ENCODE measurements around the gene SOD3.

SOD3 gene

GRCh38 chr4:24794916-24795665 lies at the start of gene SOD3:
TSS of gene SOD3 (plus strand) at chr4:24795573. CDS start at chr4:24799522, 3,949 bp downstream.
- no peak for DNase-seq

GRCh38 chr4:24747234-24747975 lies 48.0 kb upstream of the SOD3 start:
- no peak for DNase-seq

GRCh38 chr4:24748023-24748422 lies 47.4 kb upstream of the SOD3 start:
- DNase-seq = no peak

GRCh38 chr4:24748758-24749350 lies 46.5 kb upstream of the SOD3 start:
- DNase-seq = no peak

GRCh38 chr4:24750106-24750505 lies 45.3 kb upstream of the SOD3 start:
- no peak for DNase-seq

- DNase-seq = no peak
These were observed 43.3 kb upstream of the SOD3 start for GRCh38 chr4:24751926-24752539.

GRCh38 chr4:24753519-24753918 lies 41.9 kb upstream of the SOD3 start:
- no peak for DNase-seq

- DNase-seq = no peak
These were observed 40.8 kb upstream of the SOD3 start for GRCh38 chr4:24754571-24754970.

- no peak for DNase-seq
These were observed 31.6 kb upstream of the SOD3 start for GRCh38 chr4:24763631-24764297.

- no peak for DNase-seq
These were observed 31.0 kb upstream of the SOD3 start for GRCh38 chr4:24764345-24764744.

GRCh38 chr4:24765376-24765988 lies 29.9 kb upstream of the SOD3 start:
- DNase-seq = no peak

- no peak for DNase-seq
These were observed 27.4 kb upstream of the SOD3 start for GRCh38 chr4:24768006-24768405.

- no peak for DNase-seq
These were observed 26.8 kb upstream of the SOD3 start for GRCh38 chr4:24768604-24769003.

GRCh38 chr4:24769571-24769970 lies 25.8 kb upstream of the SOD3 start:
- no peak for DNase-seq

GRCh38 chr4:24770032-24770584 lies 25.3 kb upstream of the SOD3 start:
- DNase-seq = no peak

GRCh38 chr4:24770667-24771066 lies 24.7 kb upstream of the SOD3 start:
- no peak for DNase-seq

- no peak for DNase-seq
These were observed 24.1 kb upstream of the SOD3 start for GRCh38 chr4:24771241-24771640.

- DNase-seq = no peak
These were observed 23.2 kb upstream of the SOD3 start for GRCh38 chr4:24772061-24772705.

- no peak for DNase-seq
These were observed 22.4 kb upstream of the SOD3 start for GRCh38 chr4:24772952-24773351.

GRCh38 chr4:24774452-24774851 lies 20.9 kb upstream of the SOD3 start:
- DNase-seq = no peak

GRCh38 chr4:24775032-24775605 lies 20.3 kb upstream of the SOD3 start:
- no peak for DNase-seq
